Right lobe of liver (tissue), 4 donors: ENCODE measurements around the gene RTL1.

Experiments used
- POLR2A ChIP-seq: fragments of 450-650 bp; IDR thresholded peaks from one replicate; pipeline ENCODE4 v1.6.1; 2017; ENCODE audit warnings: antibody characterized with exemption, mild to moderate bottlenecking
- TF ChIP-seq, protein P1 (sequence below), 4 donors: fragments of 200-600 bp in 3 of 4; fragments of 450-650 bp in 1 of 4; IDR thresholded peaks; one replicate each; pipeline versions ENCODE4 v1.5.1 to v1.8.0; 2016 to 2022; ENCODE audit warnings: antibody characterized with exemption in 4 of 4, mild to moderate bottlenecking in 2 of 4
- donor health status: DM: no; HTN: no; CAD: no.
- donor health status: DM: no; HTN: no; CAD: no.
- donor health status: DM: no; HTN: yes; CAD: no.

GRCh38 chr14:100891051-100891450 lies 12.5 kb downstream of the RTL1 start:
- TF ChIP-seq POLR2A: no peak
- TF ChIP-seq, protein P1, sequence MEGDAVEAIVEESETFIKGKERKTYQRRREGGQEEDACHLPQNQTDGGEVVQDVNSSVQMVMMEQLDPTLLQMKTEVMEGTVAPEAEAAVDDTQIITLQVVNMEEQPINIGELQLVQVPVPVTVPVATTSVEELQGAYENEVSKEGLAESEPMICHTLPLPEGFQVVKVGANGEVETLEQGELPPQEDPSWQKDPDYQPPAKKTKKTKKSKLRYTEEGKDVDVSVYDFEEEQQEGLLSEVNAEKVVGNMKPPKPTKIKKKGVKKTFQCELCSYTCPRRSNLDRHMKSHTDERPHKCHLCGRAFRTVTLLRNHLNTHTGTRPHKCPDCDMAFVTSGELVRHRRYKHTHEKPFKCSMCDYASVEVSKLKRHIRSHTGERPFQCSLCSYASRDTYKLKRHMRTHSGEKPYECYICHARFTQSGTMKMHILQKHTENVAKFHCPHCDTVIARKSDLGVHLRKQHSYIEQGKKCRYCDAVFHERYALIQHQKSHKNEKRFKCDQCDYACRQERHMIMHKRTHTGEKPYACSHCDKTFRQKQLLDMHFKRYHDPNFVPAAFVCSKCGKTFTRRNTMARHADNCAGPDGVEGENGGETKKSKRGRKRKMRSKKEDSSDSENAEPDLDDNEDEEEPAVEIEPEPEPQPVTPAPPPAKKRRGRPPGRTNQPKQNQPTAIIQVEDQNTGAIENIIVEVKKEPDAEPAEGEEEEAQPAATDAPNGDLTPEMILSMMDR (IDR thresholded peaks at IDR 0.05): no peak
